HEK293 (cell line): Measurements from ENCODE around the gene CKB.

Experiments
- CTCF ChIA-PET: fragments of 350-600 bp; formaldehyde crosslinking; extraction: SDS; loops from one replicate; lab custom pipeline; 2021; ENCODE audit warnings: antibody characterized with exemption; lab: Yijun Ruan, JAX
- POLR2A ChIA-PET: fragments of 300-600 bp; formaldehyde crosslinking; extraction: SDS; loops from one replicate; lab custom pipeline; 2020; ENCODE audit warnings: antibody characterized with exemption, inconsistent platforms; lab: Yijun Ruan, JAX
- H3K27ac ChIP-seq: fragments of 200-500 bp; sonication (Bioruptor generic); 2 replicates; pipeline ENCODE4 v1.5.1; 2014; ENCODE audit warnings: low read depth, low read length, control low read depth, inconsistent platforms; ENCODE audit errors: extremely low read depth
- H3K36me3 ChIP-seq, 2 experiments: fragments of 200-500 bp in 1 of 2; sonication (Bioruptor generic) in 1 of 2; 1 replicate in 1 of 2; 2 replicates in 1 of 2; pipeline ENCODE4 v1.5.1; 2014 to 2017; ENCODE audit warnings: inconsistent platforms in 2 of 2, low read length in 2 of 2; ENCODE audit not compliant: control insufficient read depth in 2 of 2, insufficient read depth in 1 of 2
- H3K4me1 ChIP-seq: fragments of 200-500 bp; sonication (Bioruptor generic); 2 replicates; pipeline ENCODE4 v1.5.1; 2014; ENCODE audit warnings: mild to moderate bottlenecking, low read length, inconsistent platforms; ENCODE audit not compliant: control insufficient read depth, insufficient read depth
- H3K4me3 ChIP-seq: 2 replicates; pipeline ENCODE4 v1.5.1; 2011; ENCODE audit warnings: low read depth, mild to moderate bottlenecking, control low read depth, low read length, moderate library complexity
- H3K9me3 ChIP-seq: fragments of 200-500 bp; sonication (Bioruptor generic); 2 replicates; pipeline ENCODE4 v1.5.1; 2014; ENCODE audit warnings: low read depth, low read length, inconsistent platforms; ENCODE audit not compliant: control insufficient read depth, insufficient read depth
- AEBP2 ChIP-seq: fragments of 450-650 bp; formaldehyde crosslinking; IDR thresholded peaks from 2 replicates; pipeline ENCODE4 v1.5.1; 2016; ENCODE audit warnings: missing biosample characterization, missing genetic modification characterization, borderline replicate concordance
- PRDM4 ChIP-seq: fragments of 450-650 bp; formaldehyde crosslinking; IDR thresholded peaks from 2 replicates; pipeline ENCODE4 v1.5.1; 2017; ENCODE audit warnings: missing biosample characterization, missing genetic modification characterization
- ZBTB20 ChIP-seq: fragments of 450-650 bp; formaldehyde crosslinking; IDR thresholded peaks from 2 replicates; pipeline ENCODE4 v1.5.1; 2016; ENCODE audit warnings: missing biosample characterization, missing genetic modification characterization
- ZBTB6 ChIP-seq: fragments of 450-650 bp; formaldehyde crosslinking; IDR thresholded peaks from 2 replicates; pipeline ENCODE4 v1.5.1; 2017; ENCODE audit warnings: missing biosample characterization, missing genetic modification characterization
- ZBTB8A ChIP-seq: fragments of 450-650 bp; formaldehyde crosslinking; IDR thresholded peaks from 2 replicates; pipeline ENCODE4 v1.5.1; 2016; ENCODE audit warnings: missing biosample characterization, missing genetic modification characterization
- ZFHX2 ChIP-seq: fragments of 450-650 bp; formaldehyde crosslinking; conservative IDR thresholded peaks from 2 replicates; pipeline ENCODE4 v1.5.1; 2016; ENCODE audit warnings: missing biosample characterization, missing genetic modification characterization
- ZNF10 ChIP-seq: fragments of 450-650 bp; formaldehyde crosslinking; IDR thresholded peaks from 2 replicates; pipeline ENCODE4 v1.5.1; 2017; ENCODE audit warnings: missing biosample characterization, missing genetic modification characterization
- ZNF146 ChIP-seq: fragments of 450-650 bp; formaldehyde crosslinking; IDR thresholded peaks from 2 replicates; pipeline ENCODE4 v1.5.1; 2016; ENCODE audit warnings: missing biosample characterization, missing genetic modification characterization
- ZNF18 ChIP-seq: fragments of 450-650 bp; formaldehyde crosslinking; IDR thresholded peaks from 2 replicates; pipeline ENCODE4 v1.5.1; 2016; ENCODE audit warnings: missing biosample characterization, missing genetic modification characterization
- ZSCAN4 ChIP-seq: fragments of 450-650 bp; formaldehyde crosslinking; IDR thresholded peaks from 2 replicates; pipeline ENCODE4 v1.5.1; 2017; ENCODE audit warnings: missing biosample characterization, missing genetic modification characterization

CKB gene

GRCh38 chr14:103545219-103545914, 22.7 kb upstream of the CKB start (continued):
- TF ChIP-seq PRDM4 (tag by site-specific recombination) (no peak), ZBTB6 (tag by site-specific recombination) (no peak), ZNF146 (tag by site-specific recombination) (no peak)

- ChIA-PET POLR2A (interaction anchor here (0.5 to 1.2 kb wide), 2 partner anchors 16 to 26 kb away, joined by 3 read pairs; partner anchors contain the start of gene TRMT61A), CTCF (interaction anchor here (2.6 to 6.0 kb wide), 3 partner anchors 24 to 42 kb away, joined by 10 to 48 read pairs (median 19); no protein-coding TSS in a partner anchor)
- Histone ChIP-seq H3K9me3 (no peaks in the 10 kb centered on the region), H3K36me3 (no peaks in the 10 kb centered on the region), H3K4me3 (no peak overlapping the region), H3K27ac (no peak overlapping the region), H3K4me1 (0 out of 2 replicates have a peak, but pooled peaks cover 5% of the 10 kb centered on the region)
- TF ChIP-seq ZSCAN4 (tag by site-specific recombination) = peak; percentile 56; the same call in 1 of the 2 replicates
- TF ChIP-seq ZNF18 = peak; percentile 52; the same call in 1 of the 2 replicates
- TF ChIP-seq ZBTB8A (tag by site-specific recombination) = no peak
- TF ChIP-seq ZFHX2 (tag by site-specific recombination) = peak; percentile 3; the same call in 1 of the 2 replicates
- TF ChIP-seq ZNF10 (tag by site-specific recombination) = no peak
- TF ChIP-seq AEBP2 (tag by site-specific recombination) = no peak
- TF ChIP-seq ZBTB20 (tag by site-specific recombination) = peak; percentile 24; the same call in 1 of the 2 replicates
Observed at GRCh38 chr14:103544388-103545218, 22.0 kb upstream of the CKB start.
